ENCODE measurements around the gene NRG2.

Gene NRG2

DNA sequence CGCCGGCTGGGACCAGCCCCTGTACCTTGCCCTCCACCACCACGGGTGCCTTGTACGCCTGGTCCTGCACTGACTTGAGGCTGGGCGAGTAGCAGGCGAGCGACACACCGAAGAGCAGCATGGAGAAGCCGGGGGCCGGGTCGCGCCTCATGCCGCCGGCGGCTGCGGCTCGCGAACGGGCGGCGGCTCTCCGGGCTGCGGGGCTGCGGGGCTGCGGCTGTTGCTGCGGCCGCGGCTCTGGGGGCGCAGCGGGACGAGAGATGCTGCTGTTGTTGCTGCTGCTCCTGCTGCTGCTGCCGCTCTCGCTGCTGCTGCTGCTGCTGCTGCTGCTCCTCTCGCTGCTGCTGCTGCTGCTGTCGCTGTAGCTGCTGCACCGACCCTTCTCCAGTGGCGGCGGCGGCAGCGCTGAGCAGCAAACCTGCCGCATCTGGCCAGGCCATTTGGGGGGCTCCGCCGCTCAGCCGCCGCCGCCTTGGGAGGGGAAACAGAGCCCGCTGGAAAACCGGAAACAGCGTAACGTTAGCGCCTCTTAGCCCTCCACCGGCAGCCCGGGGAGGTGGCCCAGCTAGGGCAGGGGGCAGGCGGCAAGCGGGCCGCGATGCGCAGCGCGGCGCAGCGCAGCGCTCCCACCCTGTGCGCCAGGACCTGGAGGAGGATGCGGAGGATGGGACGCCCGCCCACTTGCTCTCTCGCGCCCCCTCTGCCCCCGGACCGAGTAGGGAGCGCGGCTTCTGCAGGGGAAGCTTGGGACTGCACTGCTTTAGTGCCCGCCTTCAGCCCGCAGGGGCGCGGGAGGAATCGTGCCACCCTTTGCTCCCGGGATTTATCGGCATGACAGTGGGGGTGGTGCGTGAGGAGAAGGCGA is at the start of gene NRG2:
NRG2 (minus strand) TSS at position 657 of the 865 bp plus-strand sequence.
- DNase-seq = no peak

GRCh38 chr5:140090251-140090650 is 47.2 kb upstream of the NRG2 start:
- no peak for DNase-seq

DNA sequence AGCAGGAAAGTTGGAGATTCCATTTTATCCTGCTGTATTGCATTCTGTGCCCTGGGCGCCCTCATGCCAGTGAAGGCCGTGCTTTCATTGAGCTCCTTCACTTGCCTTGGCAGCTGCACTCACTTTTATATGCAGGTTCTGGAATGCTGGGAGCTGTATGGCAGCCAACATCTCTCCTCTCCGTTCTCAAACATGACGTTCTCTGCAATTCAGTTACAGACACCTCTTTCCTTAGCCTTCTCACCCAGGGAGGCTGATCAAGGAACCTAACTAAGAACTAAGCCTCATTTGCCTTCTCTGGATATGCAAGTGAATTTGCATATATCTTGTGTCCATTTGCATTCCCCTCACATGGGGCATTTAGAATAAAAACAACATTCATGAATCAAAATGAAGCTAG is 41.4 kb upstream of the NRG2 start:
- DNase-seq = no peak

- no peak for DNase-seq
These were observed 40.6 kb upstream of the NRG2 start for GRCh38 chr5:140083650-140084049.

DNA sequence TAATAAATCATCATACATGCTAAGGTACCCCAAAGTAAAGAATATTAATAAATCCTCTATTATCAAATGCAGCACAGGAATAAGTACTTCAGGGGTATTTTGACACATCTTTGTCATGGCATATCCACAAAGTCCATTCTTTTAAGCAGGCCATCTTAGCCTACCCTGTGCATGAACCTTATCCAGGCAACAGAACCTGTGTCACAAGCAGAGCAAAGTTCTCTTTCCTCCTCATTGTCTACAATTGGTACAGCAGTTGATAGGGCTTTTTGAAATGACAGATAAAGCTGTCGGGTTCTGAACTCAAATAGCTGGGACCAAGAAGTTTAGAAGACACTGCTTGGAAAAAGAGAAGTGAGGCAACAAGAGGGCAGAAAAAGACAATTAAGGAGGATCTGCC is 40.0 kb upstream of the NRG2 start:
- no peak for DNase-seq

GRCh38 chr5:140076788-140077187 is 33.7 kb upstream of the NRG2 start:
- DNase-seq = no peak

DNA sequence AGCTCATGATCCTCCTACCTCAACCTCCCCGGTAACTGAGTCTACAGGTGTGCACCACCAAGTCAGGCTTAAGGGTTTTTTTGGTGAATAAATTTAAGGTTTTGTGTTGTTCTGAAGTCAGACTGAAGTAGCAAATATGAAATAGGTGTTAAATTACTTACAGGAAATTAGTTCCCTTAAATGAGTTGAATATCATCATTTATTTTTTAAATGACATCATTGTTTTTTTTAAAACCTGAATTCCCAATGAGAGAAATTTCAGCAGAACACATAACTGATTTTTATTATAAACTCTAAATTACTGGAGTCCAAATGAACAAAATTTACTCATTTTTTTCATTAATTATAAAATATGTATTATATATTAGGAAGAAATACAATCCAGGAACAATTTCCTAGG is 33.0 kb upstream of the NRG2 start:
- DNase-seq = no peak

- no peak for DNase-seq
These were observed 32.3 kb upstream of the NRG2 start for GRCh38 chr5:140075371-140075770.

- peak; percentile 3 to 74 for DNase-seq
These were observed 30.2 kb upstream of the NRG2 start for GRCh38 chr5:140073296-140073695.

DNA sequence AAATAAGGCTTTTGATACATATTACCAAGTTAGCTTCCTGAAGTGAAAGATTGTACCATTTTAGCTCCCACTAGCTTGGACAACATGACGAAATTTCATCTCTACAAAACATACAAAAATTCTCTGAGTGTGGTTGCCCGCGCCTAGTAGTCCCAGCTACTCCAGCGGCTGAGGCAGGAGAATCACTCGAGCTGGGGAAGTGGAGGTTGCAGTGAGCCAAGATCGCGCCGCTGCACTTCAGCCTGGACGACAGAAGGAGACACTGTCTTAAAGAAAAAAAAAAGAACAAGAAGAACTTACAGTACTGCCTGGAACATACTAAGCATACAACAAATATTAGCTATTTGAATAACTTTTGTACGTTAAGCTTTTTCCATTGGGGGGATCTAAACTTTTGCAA is 29.7 kb upstream of the NRG2 start:
- no peak for DNase-seq

- no peak for DNase-seq
These were observed 17.7 kb upstream of the NRG2 start for GRCh38 chr5:140060816-140061215.

- no peak for DNase-seq
These were observed 15.3 kb upstream of the NRG2 start for GRCh38 chr5:140058212-140058932.

DNA sequence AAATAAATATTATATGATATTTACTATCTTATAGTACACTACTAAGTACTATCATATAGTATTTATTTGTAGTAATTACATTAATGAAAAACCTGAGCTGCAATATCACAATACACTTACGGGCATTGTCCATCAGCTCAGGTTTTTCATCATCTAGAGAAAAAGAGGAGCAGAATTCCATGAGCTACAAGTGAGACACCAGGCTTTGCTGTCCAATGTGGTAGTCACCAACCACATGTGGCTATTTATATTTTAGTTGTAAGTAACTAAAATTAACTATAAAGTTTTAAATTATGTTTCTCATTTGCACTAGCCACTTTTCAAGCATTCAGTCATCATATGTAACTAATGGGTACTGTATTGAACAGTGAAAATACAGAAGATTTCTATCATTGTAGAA is 13.8 kb upstream of the NRG2 start:
- DNase-seq = no peak

DNA sequence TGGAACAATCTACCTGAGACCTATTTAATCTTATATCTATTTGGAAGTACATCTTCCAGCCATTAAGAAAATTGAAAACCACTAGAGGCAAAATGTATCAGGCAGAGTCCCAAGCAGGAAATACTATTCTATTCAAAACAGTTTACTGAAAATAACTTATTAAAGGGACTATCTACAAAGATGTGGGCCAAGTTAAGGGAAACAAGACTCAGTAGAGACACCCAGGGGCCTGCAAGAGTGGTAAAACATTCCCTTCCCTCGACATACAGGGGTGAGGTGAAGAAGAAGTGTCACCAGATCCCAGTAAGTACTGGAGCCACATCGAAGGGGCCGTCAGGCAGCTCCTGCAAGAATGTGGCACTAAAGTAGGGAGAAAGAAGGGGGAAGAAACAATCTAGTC is 12.1 kb upstream of the NRG2 start:
- no peak for DNase-seq

DNA sequence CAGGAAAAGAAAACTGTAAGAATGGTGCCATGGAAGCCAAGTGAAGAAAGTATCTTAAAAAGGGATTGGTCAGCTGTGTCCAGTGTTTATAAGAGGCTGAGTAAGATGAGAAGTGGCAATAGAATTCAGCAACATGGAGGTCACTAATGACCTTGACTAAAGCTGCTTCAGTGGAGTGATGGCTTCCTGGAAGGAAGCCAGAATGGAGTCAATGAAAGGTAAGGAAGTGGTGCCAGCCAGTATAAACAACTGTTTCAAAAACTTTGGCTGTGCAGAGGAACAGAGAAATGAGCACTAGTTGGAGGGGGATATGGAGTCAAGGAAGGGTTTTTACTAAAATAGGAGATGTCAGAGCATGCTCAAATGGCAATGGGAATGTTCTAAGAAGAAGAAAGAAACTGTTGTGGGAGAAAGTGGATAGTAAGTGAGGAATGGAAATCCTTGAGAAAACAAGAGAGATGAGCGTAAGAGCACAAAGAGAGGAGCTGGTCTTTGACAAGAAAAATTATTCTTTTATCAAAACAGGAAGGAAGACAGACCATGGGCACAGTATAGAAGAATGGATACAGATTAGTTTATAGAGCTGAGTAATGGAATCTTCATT is 11.1 kb upstream of the NRG2 start:
- no peak for DNase-seq

- no peak for DNase-seq
These were observed 8.9 kb upstream of the NRG2 start for GRCh38 chr5:140051950-140052349.

DNA sequence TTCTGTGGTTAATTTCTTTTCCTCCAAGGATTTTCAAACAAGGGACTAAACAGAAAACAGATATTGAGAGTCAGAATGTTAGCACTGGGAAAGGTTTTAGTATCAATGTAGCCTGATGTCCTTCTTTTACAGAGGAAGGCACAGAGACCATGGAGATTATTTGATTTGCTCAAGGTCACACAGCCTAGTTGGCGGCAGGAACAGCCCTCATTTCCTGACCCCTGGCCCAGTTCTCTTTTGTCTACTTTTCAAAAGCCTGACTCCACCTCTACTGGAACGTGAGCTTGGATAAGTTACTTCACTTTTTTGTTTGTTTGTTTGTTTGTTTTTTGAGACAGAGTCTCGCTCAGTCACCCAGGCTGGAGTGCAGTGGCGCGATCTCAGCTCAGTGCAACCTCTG is 6.6 kb upstream of the NRG2 start:
- no peak for DNase-seq

DNA sequence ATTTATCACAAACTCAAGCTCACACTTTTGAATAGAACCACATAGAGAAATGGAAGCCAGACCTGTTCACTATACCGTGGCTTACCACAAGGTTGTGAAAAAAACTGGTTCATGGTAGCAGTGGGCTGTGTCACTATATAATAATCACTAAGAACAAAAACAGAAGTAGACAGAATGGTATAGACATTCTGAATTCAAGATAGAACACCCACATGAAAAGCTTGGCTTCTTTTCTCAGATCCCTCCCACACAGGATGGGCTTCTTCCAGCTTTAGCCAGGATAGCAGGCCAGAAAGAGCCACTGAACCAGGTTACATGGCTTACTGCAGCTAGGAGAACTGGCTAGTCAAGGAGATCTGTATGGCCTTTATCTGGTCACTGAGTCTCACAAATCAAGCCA is 6.1 kb upstream of the NRG2 start:
- DNase-seq = peak in 1 of 2 donors; percentile 13

DNA sequence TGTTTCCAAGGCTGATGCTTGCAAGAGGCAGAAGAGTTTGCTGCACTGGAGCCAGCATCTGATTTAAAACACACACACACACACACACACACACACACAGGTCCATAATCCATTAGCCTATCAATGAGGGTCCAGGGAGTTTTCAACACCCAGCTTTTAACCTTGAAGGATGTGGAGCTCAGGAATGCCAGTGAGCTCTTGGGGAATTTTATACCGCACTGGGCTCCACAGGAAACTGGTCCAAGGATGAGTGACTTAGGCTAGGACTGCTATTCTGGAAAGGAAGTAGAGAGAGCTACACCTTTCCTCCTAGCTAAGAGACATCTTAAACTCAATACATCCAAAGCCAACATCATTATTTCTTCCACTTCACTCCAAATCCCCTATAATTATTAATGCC is 942 bp upstream of the NRG2 start:
- no peak for DNase-seq

GRCh38 chr5:140043508-140043872 is 391 bp upstream of the NRG2 start:
- DNase-seq = no peak

DNA sequence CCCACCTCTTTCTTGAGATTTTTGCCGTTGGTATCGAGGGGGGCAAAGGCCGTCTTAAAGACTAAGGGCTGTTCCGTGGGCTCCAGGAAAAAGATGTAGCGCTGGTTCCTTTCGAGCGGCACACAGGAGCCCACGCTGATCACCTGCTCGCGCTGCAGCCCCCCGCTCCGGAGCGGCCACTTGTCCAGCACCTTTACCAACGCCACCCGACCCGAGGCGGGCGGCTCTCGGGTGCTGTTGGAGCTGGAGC is 781 bp downstream of the NRG2 start:
- DNase-seq = no peak

DNA sequence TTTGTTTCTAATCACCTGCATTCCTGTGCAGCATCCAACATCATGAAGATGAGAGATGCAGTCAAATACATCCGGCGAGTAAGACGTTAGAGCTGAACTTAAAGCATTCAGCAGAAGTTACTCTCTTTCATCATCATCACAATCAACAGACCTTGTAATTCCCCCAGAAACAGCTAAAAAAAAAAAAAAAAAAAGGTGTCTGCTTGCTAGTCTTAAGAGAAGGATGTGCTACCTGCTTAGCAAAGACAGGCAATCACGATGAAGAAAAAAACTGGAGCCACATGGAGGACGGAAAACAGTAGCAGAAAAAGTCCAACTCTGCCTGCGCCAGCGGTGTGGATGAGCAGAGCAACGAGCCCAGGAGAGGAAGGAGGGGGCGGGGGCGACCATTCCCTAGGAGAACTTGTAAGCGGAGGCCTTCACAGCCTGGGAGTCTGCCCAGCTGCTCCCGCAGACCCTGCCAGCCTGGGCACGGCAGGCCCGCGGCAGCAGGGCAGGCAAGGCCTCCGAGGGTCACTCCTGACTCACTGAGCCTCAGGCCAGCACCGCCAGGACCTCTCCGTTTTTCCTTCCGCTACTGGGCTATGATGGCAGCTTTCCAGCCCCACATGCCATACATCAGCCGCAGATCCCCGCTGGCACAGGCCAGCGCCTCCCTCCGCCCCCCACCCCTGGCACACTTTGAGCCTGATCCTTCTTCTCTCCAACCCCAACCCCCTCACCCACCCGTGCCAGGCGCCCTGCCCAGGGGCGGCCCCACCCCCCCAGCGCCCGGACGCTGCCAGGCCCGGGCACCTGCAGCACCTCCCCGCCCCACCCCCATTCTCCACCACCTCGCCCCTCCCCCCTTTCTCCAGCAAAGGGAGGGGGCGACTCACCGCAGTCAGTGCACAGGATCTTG is 1.4 kb downstream of the NRG2 start:
- DNase-seq = peak; percentile 3 to 16

- DNase-seq = no peak
These were observed 2.0 kb downstream of the NRG2 start for GRCh38 chr5:140041099-140041491.

Data from inflammatory macrophage treated with lipopolysaccharide for 1 hour (primary cell).